DMS79 treated with DMSO at 0.1 percent for 48 hours (cell line): Measurements from ENCODE around the gene OPCML.
A peak's percentile ranks its signal among the peaks of the same experiment; 100 is the strongest.

Experiments used
- DNase-seq: peaks from one replicate; lab custom pipeline; 2025; lab: John Stamatoyannopoulos, UW

OPCML gene

GRCh38 chr11:132610791-132611190 lies 921.5 kb downstream of the OPCML start:
- no peak for DNase-seq

- no peak for DNase-seq
These were observed 922.1 kb downstream of the OPCML start for GRCh38 chr11:132610216-132610615.

GRCh38 chr11:132607575-132607974 lies 924.7 kb downstream of the OPCML start:
- DNase-seq: no peak

GRCh38 chr11:132605825-132606570 lies 926.3 kb downstream of the OPCML start:
- DNase-seq: peak; percentile 45

- no peak for DNase-seq
These were observed 927.9 kb downstream of the OPCML start for GRCh38 chr11:132604431-132604830.

GRCh38 chr11:132601875-132602274 lies 930.4 kb downstream of the OPCML start:
- DNase-seq: no peak

GRCh38 chr11:132595711-132596134 lies 936.6 kb downstream of the OPCML start:
- peak; percentile 48 for DNase-seq

- DNase-seq: no peak
These were observed 937.1 kb downstream of the OPCML start for GRCh38 chr11:132595246-132595645.

GRCh38 chr11:132590986-132591385 lies 941.3 kb downstream of the OPCML start:
- DNase-seq: no peak

- DNase-seq: no peak
These were observed 941.7 kb downstream of the OPCML start for GRCh38 chr11:132590554-132590953.

GRCh38 chr11:132589791-132590190 lies 942.5 kb downstream of the OPCML start:
- no peak for DNase-seq

GRCh38 chr11:132588366-132588765 lies 943.9 kb downstream of the OPCML start:
- DNase-seq: no peak

- peak; percentile 15 for DNase-seq
These were observed 944.6 kb downstream of the OPCML start for GRCh38 chr11:132587716-132588115.

GRCh38 chr11:132586801-132587200 lies 945.5 kb downstream of the OPCML start:
- DNase-seq: no peak

- no peak for DNase-seq
These were observed 952.5 kb downstream of the OPCML start for GRCh38 chr11:132579634-132580327.

GRCh38 chr11:132579136-132579535 lies 953.2 kb downstream of the OPCML start:
- no peak for DNase-seq

- no peak for DNase-seq
These were observed 953.7 kb downstream of the OPCML start for GRCh38 chr11:132578580-132578979.

- DNase-seq: no peak
These were observed 955.6 kb downstream of the OPCML start for GRCh38 chr11:132576706-132577105.

GRCh38 chr11:132564091-132564885 lies 968.0 kb downstream of the OPCML start:
- no peak for DNase-seq

- DNase-seq: no peak
These were observed 969.3 kb downstream of the OPCML start for GRCh38 chr11:132563050-132563449.

GRCh38 chr11:132561937-132562336 lies 970.4 kb downstream of the OPCML start:
- DNase-seq: no peak

GRCh38 chr11:132559331-132560036 lies 972.8 kb downstream of the OPCML start:
- DNase-seq: no peak
